CD14-positive monocyte (primary cell): ENCODE data around the gene AP1S1. TPM values are rescaled to one million over a fixed set of nuclear protein-coding genes. Genes with fewer than 3 reads are reported as not detected.

Experiments used
- DNase-seq, 3 donors: peaks; one replicate each; pipeline ENCODE4 v3.0.0-alpha.2; 2011 to 2022
- H2AFZ ChIP-seq: 2 replicates; pipeline ENCODE4 v1.6.0; 2012; ENCODE audit warnings: mild to moderate bottlenecking, low read depth, low read length, inconsistent platforms; ENCODE audit not compliant: insufficient read depth, poor library complexity, severe bottlenecking
- H3K27ac ChIP-seq, 2 donors: 1 replicate in 1 of 2; 2 replicates in 1 of 2; pipeline ENCODE4 v1.5.1; 2012 to 2013; ENCODE audit warnings: low read length in 2 of 2, control low read depth in 1 of 2, inconsistent platforms in 1 of 2, low read depth in 1 of 2, mild to moderate bottlenecking in 1 of 2
- H3K27me3 ChIP-seq, 2 donors: one replicate each; pipeline versions ENCODE4 v1.6.0 to v1.6.1; 2011 to 2013; ENCODE audit warnings: low read length in 2 of 2; ENCODE audit not compliant: control insufficient read depth in 2 of 2, insufficient read depth in 2 of 2
- H3K36me3 ChIP-seq, 2 donors: replicated peaks in 1 of 2; 1 replicate in 1 of 2; 2 replicates in 1 of 2; pipeline versions ENCODE4 v1.5.1 to v1.6.1; 2012 to 2013; ENCODE audit warnings: low read length in 2 of 2, control low read depth in 1 of 2, inconsistent platforms in 1 of 2, mild to moderate bottlenecking in 1 of 2; ENCODE audit not compliant: insufficient read depth in 2 of 2, control insufficient read depth in 1 of 2
- H3K4me1 ChIP-seq, 2 donors: 1 replicate in 1 of 2; 2 replicates in 1 of 2; pipeline versions ENCODE4 v1.5.1 to v1.6.1; 2012 to 2013; ENCODE audit warnings: low read length in 2 of 2, control low read depth in 1 of 2, inconsistent platforms in 1 of 2, mild to moderate bottlenecking in 1 of 2, moderate library complexity in 1 of 2; ENCODE audit not compliant: insufficient read depth in 2 of 2, control insufficient read depth in 1 of 2
- H3K4me2 ChIP-seq: replicated peaks from 2 replicates; pipeline ENCODE3; 2012; ENCODE audit warnings: low read length, moderate library complexity, mild to moderate bottlenecking; ENCODE audit not compliant: poor library complexity, severe bottlenecking; ENCODE audit errors: extremely low read depth
- H3K4me3 ChIP-seq, 3 experiments: fragments of 200-600 bp in 1 of 3; sonication (generic) in 1 of 3; replicated peaks in 1 of 3; 1 replicate in 2 of 3; 2 replicates in 1 of 3; pipeline ENCODE4 v1.5.1; 2011 to 2013; ENCODE audit warnings: low read length in 3 of 3, mild to moderate bottlenecking in 3 of 3, control low read depth in 2 of 3, low read depth in 2 of 3, inconsistent platforms in 1 of 3, moderate library complexity in 1 of 3
- H3K79me2 ChIP-seq: 2 replicates; pipeline ENCODE4 v1.6.0; 2012; ENCODE audit warnings: mild to moderate bottlenecking, control low read depth, inconsistent platforms, low read length, moderate library complexity; ENCODE audit not compliant: insufficient read depth
- H3K9ac ChIP-seq: 2 replicates; pipeline ENCODE4 v1.6.0; 2017; ENCODE audit warnings: low read length, mild to moderate bottlenecking; ENCODE audit not compliant: insufficient read depth, poor library complexity, severe bottlenecking
- H3K9me3 ChIP-seq, 2 donors: replicated peaks in 1 of 2; 1 replicate in 1 of 2; 2 replicates in 1 of 2; pipeline versions ENCODE4 v1.5.1 to v1.6.1; 2012 to 2013; ENCODE audit warnings: low read length in 2 of 2, control low read depth in 1 of 2; ENCODE audit not compliant: control insufficient read depth in 1 of 2, insufficient read depth in 1 of 2
- H4K20me1 ChIP-seq: 2 replicates; pipeline ENCODE4 v1.6.0; 2012; ENCODE audit warnings: mild to moderate bottlenecking, low read length, control low read depth, moderate library complexity; ENCODE audit not compliant: insufficient read depth
- H3K27ac Mint-ChIP-seq, 7 donors: one replicate each; pipeline ENCODE4 v1.8.0; 2020; ENCODE audit warnings: mild to moderate bottlenecking in 7 of 7, mixed read lengths in 7 of 7, moderate library complexity in 6 of 7, inconsistent platforms in 2 of 7
- H3K27me3 Mint-ChIP-seq, 3 donors: one replicate each; pipeline ENCODE4 v1.8.0; 2021 to 2022; ENCODE audit warnings: low read depth in 3 of 3, mild to moderate bottlenecking in 3 of 3, mixed read lengths in 3 of 3, moderate library complexity in 3 of 3, inconsistent platforms in 1 of 3
- H3K36me3 Mint-ChIP-seq, 2 donors: one replicate each; pipeline ENCODE4 v1.8.0; 2020; ENCODE audit warnings: mixed read lengths in 2 of 2, inconsistent platforms in 1 of 2, mild to moderate bottlenecking in 1 of 2
- H3K4me1 Mint-ChIP-seq: one replicate; pipeline ENCODE4 v1.8.0; 2020; ENCODE audit warnings: mild to moderate bottlenecking, mixed read lengths
- H3K4me3 Mint-ChIP-seq, 2 donors: one replicate each; pipeline ENCODE4 v1.8.0; 2020; ENCODE audit warnings: mild to moderate bottlenecking in 2 of 2, mixed read lengths in 2 of 2, moderate library complexity in 1 of 2
- H3K9me3 Mint-ChIP-seq, 7 donors: one replicate each; pipeline ENCODE4 v1.8.0; 2020 to 2022; ENCODE audit warnings: mixed read lengths in 7 of 7, mild to moderate bottlenecking in 6 of 7, moderate library complexity in 6 of 7, inconsistent platforms in 2 of 7
- WGBS: methylation state at CpG from one replicate; pipeline ENCODE4 v1.1.5; 2013; ENCODE audit warnings: missing lambda C conversion rate; ENCODE audit not compliant: insufficient coverage; 5-methylcytosine and 5-hydroxymethylcytosine counted together
- intact Hi-C, 2 donors: fragments of 100-400 bp; cut with micrococcal nuclease; formaldehyde crosslinking; loops; one replicate each; pipeline versions ENCODE4 v1.15.0 to v1.15.1; 2023
- polyA plus RNA-seq, 3 donors: library from polyadenylated mRNA; depleted of rRNA in 1 of 3; unstranded in 2 of 3; stranded (reverse) in 1 of 3; fragments of 300-500 nt in 2 of 3; fragments of >200 nt in 1 of 3; fragmentation: Illumina TruSeq in 2 of 3; gene quantifications; 1 replicate in 2 of 3; 2 replicates in 1 of 3; pipeline ENCODE4 v1.2.3, GENCODE V29; 2012 to 2021
- TF ChIP-seq, protein P1 (sequence below): fragments of 200-600 bp; IDR thresholded peaks from one replicate; pipeline ENCODE4 v1.8.0; 2022; ENCODE audit warnings: antibody characterized with exemption, mild to moderate bottlenecking

Gene AP1S1
- polyA plus RNA-seq, 3 donors, result 10.1 to 21.3 (median 10.9) TPM

DNA sequence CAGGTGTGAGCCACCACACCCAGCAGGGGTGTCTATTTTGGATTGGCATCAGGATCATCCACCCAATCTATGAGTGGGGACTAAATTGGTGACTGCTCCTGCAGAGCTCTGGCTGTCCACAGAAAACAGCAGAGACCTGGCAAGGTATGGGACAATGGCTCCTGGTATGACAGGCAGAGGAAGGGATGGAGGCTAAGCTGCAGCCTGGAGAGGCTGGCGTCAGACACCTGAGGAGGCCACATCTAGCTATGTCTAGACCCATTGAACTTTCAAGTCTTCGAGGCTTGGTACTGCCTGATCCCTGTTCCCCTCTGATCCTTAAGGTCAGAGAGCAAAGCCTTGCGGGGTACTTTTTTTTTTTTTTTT lies 30.6 kb upstream of the AP1S1 start:
- Histone ChIP-seq H3K9ac (no peak overlapping the region), H3K9me3 (no peaks in the 10 kb centered on the region), H3K4me2 (no peak overlapping the region), H2AFZ (no peak overlapping the region), H3K36me3 (no peaks in the 10 kb centered on the region), H3K4me3 (no peak overlapping the region), H4K20me1 (no peaks in the 10 kb centered on the region), H3K27me3 (peaks cover 4 to 26% of the 10 kb centered on the region in 2 donors), H3K27ac (no peak overlapping the region), H3K79me2 (no peaks in the 10 kb centered on the region), H3K4me1 (peaks cover 35 to 42% of the 10 kb centered on the region in 2 donors)
- no peak for DNase-seq
- intact Hi-C loops, result no loop called here
- H3K27me3 Mint-ChIP-seq, result peaks cover 35 to 86% (median 52%) of the 10 kb centered on the region in 3 donors
- H3K4me1 Mint-ChIP-seq, result peaks cover 37% of the 10 kb centered on the region
- TF ChIP-seq, protein P1, sequence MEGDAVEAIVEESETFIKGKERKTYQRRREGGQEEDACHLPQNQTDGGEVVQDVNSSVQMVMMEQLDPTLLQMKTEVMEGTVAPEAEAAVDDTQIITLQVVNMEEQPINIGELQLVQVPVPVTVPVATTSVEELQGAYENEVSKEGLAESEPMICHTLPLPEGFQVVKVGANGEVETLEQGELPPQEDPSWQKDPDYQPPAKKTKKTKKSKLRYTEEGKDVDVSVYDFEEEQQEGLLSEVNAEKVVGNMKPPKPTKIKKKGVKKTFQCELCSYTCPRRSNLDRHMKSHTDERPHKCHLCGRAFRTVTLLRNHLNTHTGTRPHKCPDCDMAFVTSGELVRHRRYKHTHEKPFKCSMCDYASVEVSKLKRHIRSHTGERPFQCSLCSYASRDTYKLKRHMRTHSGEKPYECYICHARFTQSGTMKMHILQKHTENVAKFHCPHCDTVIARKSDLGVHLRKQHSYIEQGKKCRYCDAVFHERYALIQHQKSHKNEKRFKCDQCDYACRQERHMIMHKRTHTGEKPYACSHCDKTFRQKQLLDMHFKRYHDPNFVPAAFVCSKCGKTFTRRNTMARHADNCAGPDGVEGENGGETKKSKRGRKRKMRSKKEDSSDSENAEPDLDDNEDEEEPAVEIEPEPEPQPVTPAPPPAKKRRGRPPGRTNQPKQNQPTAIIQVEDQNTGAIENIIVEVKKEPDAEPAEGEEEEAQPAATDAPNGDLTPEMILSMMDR, result no peak
- H3K9me3 Mint-ChIP-seq, result peaks cover 0 to 2% (median 0%) of the 10 kb centered on the region in 7 donors
- peaks cover 0 to 2% of the 10 kb centered on the region in 2 donors for H3K36me3 Mint-ChIP-seq
- WGBS, result 91% methylated on average over 1 of the region's 3 CpGs
- H3K4me3 Mint-ChIP-seq, result peak overlapping the region in 1 of 2 donors; percentile 52
- no peak overlapping the region for H3K27ac Mint-ChIP-seq

DNA sequence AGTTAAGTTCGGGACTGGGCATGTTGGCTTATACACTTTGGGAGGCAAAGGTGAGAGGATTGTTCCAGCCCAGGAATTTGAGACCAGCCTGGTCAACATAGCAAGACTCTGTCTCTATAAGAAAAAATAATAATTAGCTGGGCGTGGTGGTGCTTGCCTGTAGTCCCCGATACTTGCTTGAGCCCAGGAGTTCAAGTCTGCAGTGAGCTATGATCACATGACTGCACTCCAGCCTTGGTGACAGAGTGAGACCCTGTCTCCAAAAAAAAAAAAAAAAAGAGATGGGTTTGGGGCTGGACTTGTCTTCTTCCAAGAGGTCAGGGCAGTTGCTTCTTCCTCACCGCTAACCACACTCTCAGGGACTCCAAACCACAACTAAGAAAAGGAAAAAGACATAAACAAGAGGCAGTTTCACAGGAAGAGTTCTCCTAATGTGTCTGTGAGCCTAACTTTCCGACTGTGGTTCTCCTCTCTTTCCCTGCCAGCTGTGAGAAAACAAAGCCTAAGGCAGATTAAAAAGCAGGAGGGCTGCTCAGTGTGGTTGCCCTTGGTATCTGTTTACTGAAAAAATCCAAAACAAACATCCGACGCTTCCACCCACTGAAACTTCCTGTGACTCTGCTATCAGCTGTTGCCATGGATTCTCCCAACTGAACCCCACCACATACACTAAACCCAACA lies 29.8 kb upstream of the AP1S1 start:
- Mint-ChIP-seq H3K27me3 (peaks cover 33 to 83% (median 54%) of the 10 kb centered on the region in 3 donors), H3K4me1 (peaks cover 37% of the 10 kb centered on the region), H3K36me3 (peaks cover 0 to 2% of the 10 kb centered on the region in 2 donors), H3K4me3 (peak overlapping the region; percentile 41 to 82), H3K9me3 (peaks cover 0 to 2% (median 0%) of the 10 kb centered on the region in 7 donors), H3K27ac (peak overlapping the region in 6 of 7 donors; percentile 17 to 79 (median 56))
- 19% methylated on average over 6 of the region's 7 CpGs for WGBS
- DNase-seq, result peak; percentile 18 to 31 (median 28)
- H3K9me3 ChIP-seq, result no peaks in the 10 kb centered on the region
- no peaks in the 10 kb centered on the region for H3K36me3 ChIP-seq
- H4K20me1 ChIP-seq, result no peaks in the 10 kb centered on the region
- no peak overlapping the region for H3K4me3 ChIP-seq
- peak overlapping the region; percentile 52 for H3K4me2 ChIP-seq
- H3K27ac ChIP-seq, result no peak overlapping the region
- no peaks in the 10 kb centered on the region for H3K79me2 ChIP-seq
- peak overlapping the region; percentile 2 for H3K9ac ChIP-seq
- peaks cover 35 to 42% of the 10 kb centered on the region in 2 donors for H3K4me1 ChIP-seq
- H3K27me3 ChIP-seq, result peaks cover 4 to 26% of the 10 kb centered on the region in 2 donors
- TF ChIP-seq, protein P1, result no peak
- intact Hi-C loops, result no loop called here
- H2AFZ ChIP-seq, result peak overlapping the region; percentile 24
